K562 (cell line): Measurements from ENCODE around the gene MTA1. TPM values are rescaled to one million over a fixed set of nuclear protein-coding genes. Genes with fewer than 3 reads are reported as not detected.

Source experiments
- L3MBTL2 ChIP-seq: fragments of 450-650 bp; IDR thresholded peaks from 2 replicates; pipeline ENCODE4 v1.6.1; 2016; ENCODE audit warnings: mild to moderate bottlenecking, moderate library complexity
- MGA ChIP-seq: fragments of 450-650 bp; IDR thresholded peaks from 2 replicates; pipeline ENCODE4 v1.6.1; 2016; ENCODE audit warnings: mild to moderate bottlenecking, moderate library complexity
- polyA plus RNA-seq, 8 experiments: library from polyadenylated mRNA; depleted of rRNA in 4 of 8; stranded (reverse) in 5 of 8; unstranded in 3 of 8; fragments of >200 nt; fragmentation: Nextera tagmentation in 2 of 8; fragmentation: Illumina TruSeq in 1 of 8; extraction: Ambion mirVana in 2 of 8; extraction: Trizol in 1 of 8; gene quantifications; 2 replicates each; pipeline versions ENCODE4 v1.2.1 to v1.2.3, GENCODE V29; 2011 to 2014; ENCODE audit warnings: inconsistent platforms in 1 of 8, missing spikeins in 1 of 8
- total RNA-seq, 7 experiments: library from RNA; depleted of rRNA in 6 of 7; stranded (reverse); fragments of >200 nt in 6 of 7; fragmentation: Illumina TruSeq in 2 of 7; extraction: Trizol in 2 of 7; gene quantifications; 2 replicates each; pipeline versions ENCODE4 v1.2.1 to v1.2.3, GENCODE V29; 2011 to 2021; ENCODE audit warnings: low replicate concordance in 1 of 7

The MTA1 gene
- total and polyA plus RNA-seq, 9 of the 15 experiments (the other 6 are each of a cell fraction or from before 2014, with no cell fraction given): 0.13 to 118 (median 32.3) TPM

- TF ChIP-seq MGA: peak; percentile 35; the same call in 1 of the 2 replicates
- peak; percentile 35; the same call in 1 of the 2 replicates for TF ChIP-seq L3MBTL2
Observed at GRCh38 chr14:105378199-105378598, 41.4 kb upstream of the MTA1 start (continued).
